Measurements from ENCODE around the gene EPS8L2. TPM values are rescaled to one million over a fixed set of nuclear protein-coding genes. Genes with fewer than 3 reads are reported as not detected.

EPS8L2 gene
- total and polyA plus RNA-seq, 2 of the 13 experiments (the other 11 are each of a cell fraction or from before 2014, with no cell fraction given), result 89.3 to 416 TPM

DNA sequence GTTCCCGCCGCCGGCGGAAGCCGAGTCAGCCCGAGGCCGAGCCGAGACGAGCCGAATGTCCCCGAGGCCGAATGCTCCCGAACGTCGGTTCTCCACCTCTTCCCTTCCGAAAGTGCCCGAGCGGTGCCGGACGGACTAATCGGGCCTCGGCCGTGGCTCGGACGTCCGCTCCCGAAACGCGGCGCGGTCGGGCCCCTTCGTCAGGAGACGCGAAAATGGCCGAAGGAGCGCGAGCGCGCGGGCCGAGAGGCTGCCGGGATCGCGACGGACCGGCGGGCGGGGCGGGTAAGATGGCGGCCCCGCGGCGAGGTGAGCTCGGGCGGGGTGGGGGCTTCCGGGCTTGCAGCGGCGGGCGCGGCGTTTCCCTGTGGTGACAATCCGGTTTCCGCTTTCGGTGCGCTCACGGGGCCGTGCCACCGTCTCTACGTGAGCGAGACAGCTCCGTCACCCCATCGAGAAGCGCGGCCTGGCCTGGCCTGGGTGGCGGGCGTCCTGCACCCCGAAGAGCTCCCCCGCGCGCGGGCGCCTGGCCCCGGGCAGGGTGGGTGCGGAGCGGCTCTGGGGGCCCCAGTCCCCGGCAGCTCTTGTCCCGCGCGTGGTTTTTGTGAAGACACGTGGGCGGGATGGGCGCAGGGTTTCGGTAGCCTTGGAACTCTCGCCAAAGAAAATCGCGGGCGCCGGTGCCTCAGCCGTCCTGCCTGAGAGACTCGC lies 10.3 kb upstream of the EPS8L2 start, which contains the start of gene TMEM80 (continued):
- no peak for TF ChIP-seq JUNB (CRISPR knock-in tag; IDR thresholded peaks at IDR 0.05; ENCODE audit: borderline replicate concordance)
- TF ChIP-seq ZSCAN21 (CRISPR knock-in tag; IDR thresholded peaks at IDR 0.05; ENCODE audit: borderline replicate concordance), result peak; percentile 29; the same call in 1 of the 2 replicates
- TF ChIP-seq, protein P1, sequence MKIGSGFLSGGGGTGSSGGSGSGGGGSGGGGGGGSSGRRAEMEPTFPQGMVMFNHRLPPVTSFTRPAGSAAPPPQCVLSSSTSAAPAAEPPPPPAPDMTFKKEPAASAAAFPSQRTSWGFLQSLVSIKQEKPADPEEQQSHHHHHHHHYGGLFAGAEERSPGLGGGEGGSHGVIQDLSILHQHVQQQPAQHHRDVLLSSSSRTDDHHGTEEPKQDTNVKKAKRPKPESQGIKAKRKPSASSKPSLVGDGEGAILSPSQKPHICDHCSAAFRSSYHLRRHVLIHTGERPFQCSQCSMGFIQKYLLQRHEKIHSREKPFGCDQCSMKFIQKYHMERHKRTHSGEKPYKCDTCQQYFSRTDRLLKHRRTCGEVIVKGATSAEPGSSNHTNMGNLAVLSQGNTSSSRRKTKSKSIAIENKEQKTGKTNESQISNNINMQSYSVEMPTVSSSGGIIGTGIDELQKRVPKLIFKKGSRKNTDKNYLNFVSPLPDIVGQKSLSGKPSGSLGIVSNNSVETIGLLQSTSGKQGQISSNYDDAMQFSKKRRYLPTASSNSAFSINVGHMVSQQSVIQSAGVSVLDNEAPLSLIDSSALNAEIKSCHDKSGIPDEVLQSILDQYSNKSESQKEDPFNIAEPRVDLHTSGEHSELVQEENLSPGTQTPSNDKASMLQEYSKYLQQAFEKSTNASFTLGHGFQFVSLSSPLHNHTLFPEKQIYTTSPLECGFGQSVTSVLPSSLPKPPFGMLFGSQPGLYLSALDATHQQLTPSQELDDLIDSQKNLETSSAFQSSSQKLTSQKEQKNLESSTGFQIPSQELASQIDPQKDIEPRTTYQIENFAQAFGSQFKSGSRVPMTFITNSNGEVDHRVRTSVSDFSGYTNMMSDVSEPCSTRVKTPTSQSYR (CRISPR knock-in tag; IDR thresholded peaks at IDR 0.05; ENCODE audit: borderline replicate concordance), result peak; percentile 9; the same call in 1 of the 2 replicates
- no peak for TF ChIP-seq ZNF230 (CRISPR knock-in tag; IDR thresholded peaks at IDR 0.05)
- TF ChIP-seq, protein P2, sequence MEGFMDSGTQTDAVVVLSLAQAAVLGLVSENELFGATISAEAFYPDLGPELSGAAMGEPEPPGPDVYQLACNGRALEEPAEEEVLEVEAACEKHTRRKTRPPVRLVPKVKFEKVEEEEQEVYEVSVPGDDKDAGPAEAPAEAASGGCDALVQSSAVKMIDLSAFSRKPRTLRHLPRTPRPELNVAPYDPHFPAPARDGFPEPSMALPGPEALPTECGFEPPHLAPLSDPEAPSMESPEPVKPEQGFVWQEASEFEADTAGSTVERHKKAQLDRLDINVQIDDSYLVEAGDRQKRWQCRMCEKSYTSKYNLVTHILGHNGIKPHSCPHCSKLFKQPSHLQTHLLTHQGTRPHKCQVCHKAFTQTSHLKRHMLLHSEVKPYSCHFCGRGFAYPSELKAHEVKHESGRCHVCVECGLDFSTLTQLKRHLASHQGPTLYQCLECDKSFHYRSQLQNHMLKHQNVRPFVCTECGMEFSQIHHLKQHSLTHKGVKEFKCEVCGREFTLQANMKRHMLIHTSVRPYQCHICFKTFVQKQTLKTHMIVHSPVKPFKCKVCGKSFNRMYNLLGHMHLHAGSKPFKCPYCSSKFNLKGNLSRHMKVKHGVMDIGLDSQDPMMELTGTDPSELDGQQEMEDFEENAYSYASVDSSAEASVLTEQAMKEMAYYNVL (CRISPR knock-in tag; IDR thresholded peaks at IDR 0.05; ENCODE audit: borderline replicate concordance), result peak; percentile 18; the same call in 1 of the 2 replicates
- TF ChIP-seq SP4 (CRISPR knock-in tag; IDR thresholded peaks at IDR 0.05), result no peak; the same call in 1 of the 2 replicates
- no peak for TF ChIP-seq ZNF251 (CRISPR knock-in tag; IDR thresholded peaks at IDR 0.05)
- TF ChIP-seq ZNF660 (CRISPR knock-in tag; IDR thresholded peaks at IDR 0.05; ENCODE audit: borderline replicate concordance, low read depth), result no peak
- TF ChIP-seq ZBTB21 (CRISPR knock-in tag; IDR thresholded peaks at IDR 0.05), result no peak
- TF ChIP-seq ZNF747 (CRISPR knock-in tag; IDR thresholded peaks at IDR 0.05; ENCODE audit: borderline replicate concordance), result no peak; the same call in 1 of the 2 replicates
- 0 out of 2 replicates have a peak, but pooled peaks have one; percentile 20 for TF ChIP-seq ZSCAN31 (CRISPR knock-in tag; IDR thresholded peaks at IDR 0.05; ENCODE audit: low read depth)
- TF ChIP-seq, protein P3, sequence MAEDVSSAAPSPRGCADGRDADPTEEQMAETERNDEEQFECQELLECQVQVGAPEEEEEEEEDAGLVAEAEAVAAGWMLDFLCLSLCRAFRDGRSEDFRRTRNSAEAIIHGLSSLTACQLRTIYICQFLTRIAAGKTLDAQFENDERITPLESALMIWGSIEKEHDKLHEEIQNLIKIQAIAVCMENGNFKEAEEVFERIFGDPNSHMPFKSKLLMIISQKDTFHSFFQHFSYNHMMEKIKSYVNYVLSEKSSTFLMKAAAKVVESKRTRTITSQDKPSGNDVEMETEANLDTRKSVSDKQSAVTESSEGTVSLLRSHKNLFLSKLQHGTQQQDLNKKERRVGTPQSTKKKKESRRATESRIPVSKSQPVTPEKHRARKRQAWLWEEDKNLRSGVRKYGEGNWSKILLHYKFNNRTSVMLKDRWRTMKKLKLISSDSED (CRISPR knock-in tag; IDR thresholded peaks at IDR 0.05), result no peak
- TF ChIP-seq ZNF792 (CRISPR knock-in tag; IDR thresholded peaks at IDR 0.05), result no peak
- peak; percentile 21; the same call in 1 of the 2 replicates for TF ChIP-seq NFKB2 (CRISPR knock-in tag; IDR thresholded peaks at IDR 0.05; ENCODE audit: borderline replicate concordance)
- TF ChIP-seq MXI1 (IDR thresholded peaks at IDR 0.05; ENCODE audit: borderline replicate concordance, low read depth, low read length), result 0 out of 3 replicates have a peak, but pooled peaks have one; percentile 41
- TF ChIP-seq, protein P4, sequence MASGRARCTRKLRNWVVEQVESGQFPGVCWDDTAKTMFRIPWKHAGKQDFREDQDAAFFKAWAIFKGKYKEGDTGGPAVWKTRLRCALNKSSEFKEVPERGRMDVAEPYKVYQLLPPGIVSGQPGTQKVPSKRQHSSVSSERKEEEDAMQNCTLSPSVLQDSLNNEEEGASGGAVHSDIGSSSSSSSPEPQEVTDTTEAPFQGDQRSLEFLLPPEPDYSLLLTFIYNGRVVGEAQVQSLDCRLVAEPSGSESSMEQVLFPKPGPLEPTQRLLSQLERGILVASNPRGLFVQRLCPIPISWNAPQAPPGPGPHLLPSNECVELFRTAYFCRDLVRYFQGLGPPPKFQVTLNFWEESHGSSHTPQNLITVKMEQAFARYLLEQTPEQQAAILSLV (CRISPR knock-in tag; IDR thresholded peaks at IDR 0.05; ENCODE audit: borderline replicate concordance), result peak; percentile 83; the same call in 1 of the 2 replicates
- TF ChIP-seq AGO1 (IDR thresholded peaks at IDR 0.05; ENCODE audit: low read depth, low read length, poor library complexity, severe bottlenecking), result peak; percentile 99
- TF ChIP-seq ZNF329 (CRISPR knock-in tag; IDR thresholded peaks at IDR 0.05; ENCODE audit: low read depth), result 0 out of 2 replicates have a peak, but pooled peaks have one; percentile 41
- TF ChIP-seq, protein P5, sequence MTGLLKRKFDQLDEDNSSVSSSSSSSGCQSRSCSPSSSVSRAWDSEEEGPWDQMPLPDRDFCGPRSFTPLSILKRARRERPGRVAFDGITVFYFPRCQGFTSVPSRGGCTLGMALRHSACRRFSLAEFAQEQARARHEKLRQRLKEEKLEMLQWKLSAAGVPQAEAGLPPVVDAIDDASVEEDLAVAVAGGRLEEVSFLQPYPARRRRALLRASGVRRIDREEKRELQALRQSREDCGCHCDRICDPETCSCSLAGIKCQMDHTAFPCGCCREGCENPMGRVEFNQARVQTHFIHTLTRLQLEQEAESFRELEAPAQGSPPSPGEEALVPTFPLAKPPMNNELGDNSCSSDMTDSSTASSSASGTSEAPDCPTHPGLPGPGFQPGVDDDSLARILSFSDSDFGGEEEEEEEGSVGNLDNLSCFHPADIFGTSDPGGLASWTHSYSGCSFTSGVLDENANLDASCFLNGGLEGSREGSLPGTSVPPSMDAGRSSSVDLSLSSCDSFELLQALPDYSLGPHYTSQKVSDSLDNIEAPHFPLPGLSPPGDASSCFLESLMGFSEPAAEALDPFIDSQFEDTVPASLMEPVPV (CRISPR knock-in tag; IDR thresholded peaks at IDR 0.05), result peak; percentile 29; the same call in 1 of the 2 replicates

All from HepG2 (cell line).